GM20000 (cell line): ENCODE measurements around the gene PURA.

Experiments
- DNase-seq: peaks from one replicate; pipeline ENCODE4 v3.0.0; 2012; ENCODE audit warnings: low spot score
- CTCF ChIP-seq: IDR thresholded peaks from 2 replicates; pipeline ENCODE4 v1.5.1; 2012; ENCODE audit warnings: mild to moderate bottlenecking, control low read depth; ENCODE audit errors: extremely low read depth, missing control alignments

The PURA gene

GRCh38 chr5:140146523-140146842 is 32.6 kb downstream of the PURA start:
- no peak for TF ChIP-seq CTCF
- DNase-seq, result no peak

GRCh38 chr5:140147460-140147859 is 33.6 kb downstream of the PURA start:
- no peak for TF ChIP-seq CTCF
- DNase-seq, result no peak

GRCh38 chr5:140148508-140148907 is 34.6 kb downstream of the PURA start:
- no peak for DNase-seq
- TF ChIP-seq CTCF, result no peak

- no peak for TF ChIP-seq CTCF
Observed at GRCh38 chr5:140150201-140150600, 36.3 kb downstream of the PURA start.

GRCh38 chr5:140151144-140152021 is 37.5 kb downstream of the PURA start:
- TF ChIP-seq CTCF, result no peak
- DNase-seq, result no peak

More at GRCh38 chr5:140150201-140150600, 36.3 kb downstream of the PURA start:
- DNase-seq, result no peak

GRCh38 chr5:140152022-140152999 is 38.4 kb downstream of the PURA start:
- no peak for TF ChIP-seq CTCF
- DNase-seq, result no peak

- TF ChIP-seq CTCF, result no peak
- DNase-seq, result no peak
Observed at GRCh38 chr5:140153255-140153654, 39.3 kb downstream of the PURA start.
